ENCODE data around the gene SLC18A3.

DNA sequence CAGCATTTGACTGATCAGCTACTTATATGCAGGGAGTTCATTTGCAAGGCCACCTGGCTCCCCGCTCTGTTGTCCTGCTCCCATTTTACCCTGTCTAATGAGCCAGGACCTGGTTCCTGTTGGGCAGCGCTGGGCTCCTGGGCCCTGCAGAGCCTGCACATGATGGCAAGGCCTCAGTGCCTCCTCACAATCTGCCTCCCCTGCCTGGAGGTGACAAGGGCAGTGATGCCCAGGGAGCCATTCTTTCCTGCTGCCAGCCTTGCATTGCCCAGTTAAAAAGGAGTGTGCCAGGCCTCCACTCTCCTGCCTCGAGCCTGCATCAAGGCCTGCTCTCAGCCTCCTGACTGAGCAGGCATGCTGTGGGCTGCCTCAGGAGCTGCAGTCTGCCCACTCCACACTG lies 32.2 kb downstream of the SLC18A3 start:
- TF ChIP-seq, protein P1, sequence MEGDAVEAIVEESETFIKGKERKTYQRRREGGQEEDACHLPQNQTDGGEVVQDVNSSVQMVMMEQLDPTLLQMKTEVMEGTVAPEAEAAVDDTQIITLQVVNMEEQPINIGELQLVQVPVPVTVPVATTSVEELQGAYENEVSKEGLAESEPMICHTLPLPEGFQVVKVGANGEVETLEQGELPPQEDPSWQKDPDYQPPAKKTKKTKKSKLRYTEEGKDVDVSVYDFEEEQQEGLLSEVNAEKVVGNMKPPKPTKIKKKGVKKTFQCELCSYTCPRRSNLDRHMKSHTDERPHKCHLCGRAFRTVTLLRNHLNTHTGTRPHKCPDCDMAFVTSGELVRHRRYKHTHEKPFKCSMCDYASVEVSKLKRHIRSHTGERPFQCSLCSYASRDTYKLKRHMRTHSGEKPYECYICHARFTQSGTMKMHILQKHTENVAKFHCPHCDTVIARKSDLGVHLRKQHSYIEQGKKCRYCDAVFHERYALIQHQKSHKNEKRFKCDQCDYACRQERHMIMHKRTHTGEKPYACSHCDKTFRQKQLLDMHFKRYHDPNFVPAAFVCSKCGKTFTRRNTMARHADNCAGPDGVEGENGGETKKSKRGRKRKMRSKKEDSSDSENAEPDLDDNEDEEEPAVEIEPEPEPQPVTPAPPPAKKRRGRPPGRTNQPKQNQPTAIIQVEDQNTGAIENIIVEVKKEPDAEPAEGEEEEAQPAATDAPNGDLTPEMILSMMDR (IDR thresholded peaks at IDR 0.05) = no peak
- no peak for TF ChIP-seq POLR2A (IDR thresholded peaks at IDR 0.05)

Data from testis (tissue), 2 donors.